GM23248 (cell line): Measurements from ENCODE around the gene SLC12A1.

Experiments
- EZH2 ChIP-seq: fragments of 200-600 bp; sonication (generic); IDR thresholded peaks from 2 replicates; pipeline ENCODE4 v1.6.1; 2018; ENCODE audit warnings: antibody characterized with exemption, mild to moderate bottlenecking; ENCODE audit not compliant: insufficient read depth, poor library complexity, severe bottlenecking
- EZH2phosphoT487 ChIP-seq: fragments of 200-600 bp; sonication (generic); IDR thresholded peaks from 2 replicates; pipeline ENCODE4 v1.6.1; 2018; ENCODE audit warnings: antibody characterized with exemption, moderate library complexity, mild to moderate bottlenecking, low read depth; ENCODE audit not compliant: insufficient read depth

DNA sequence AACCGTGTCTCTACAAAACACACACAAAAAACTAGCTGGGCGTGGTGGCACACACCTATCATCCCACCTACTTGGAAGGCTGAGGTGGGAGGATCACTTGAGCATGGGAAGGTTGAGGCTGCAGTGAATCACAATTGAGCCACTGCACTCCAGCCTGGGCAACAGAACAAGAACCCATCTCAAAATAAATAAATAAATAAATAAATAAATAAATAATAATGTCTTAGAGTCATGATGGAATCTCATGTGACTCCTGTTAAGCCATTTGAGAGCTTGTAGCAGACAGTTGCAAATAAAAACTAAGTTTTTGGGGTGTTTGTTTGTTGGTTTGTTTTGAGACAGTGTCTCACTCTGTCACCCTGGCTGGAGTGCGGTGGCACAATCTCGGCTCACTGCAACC is 33.2 kb downstream of the SLC12A1 start:
- TF ChIP-seq EZH2phosphoT487, result no peak
- TF ChIP-seq EZH2, result no peak
